Sigmoid colon (tissue), 7 donors: ENCODE measurements around the gene ATP6AP1. TPM values are rescaled to one million over a fixed set of nuclear protein-coding genes. Genes with fewer than 3 reads are reported as not detected.

Experiments used
- DNase-seq: peaks from one replicate; pipeline ENCODE4 v3.0.0-alpha.2; 2019
- H3K27ac ChIP-seq, 4 donors: fragments of 200-600 bp; sonication (generic); one replicate each; pipeline ENCODE4 v1.5.1; 2016 to 2019; ENCODE audit warnings: mild to moderate bottlenecking in 1 of 4
- H3K27me3 ChIP-seq, 3 donors: fragments of 200-600 bp; sonication (generic); one replicate each; pipeline ENCODE4 v1.5.1; 2019; ENCODE audit warnings: mild to moderate bottlenecking in 1 of 3
- H3K36me3 ChIP-seq, 4 donors: fragments of 200-600 bp; sonication (generic); one replicate each; pipeline ENCODE4 v1.5.1; 2016 to 2019
- H3K4me1 ChIP-seq, 4 donors: fragments of 200-600 bp; sonication (generic); one replicate each; pipeline ENCODE4 v1.5.1; 2017 to 2019
- H3K4me3 ChIP-seq, 4 donors: fragments of 200-600 bp; sonication (generic); one replicate each; pipeline ENCODE4 v1.5.1; 2017 to 2019; ENCODE audit warnings: mild to moderate bottlenecking in 2 of 4, moderate library complexity in 1 of 4
- H3K9me3 ChIP-seq, 4 donors: fragments of 200-600 bp in 3 of 4; sonication (generic) in 3 of 4; one replicate each; pipeline versions ENCODE4 v1.5.1 to v1.6.1; 2013 to 2019
- CTCF ChIP-seq, 4 experiments: fragments of 450-650 bp in 3 of 4; fragments of 200-600 bp in 1 of 4; IDR thresholded peaks; one replicate each; pipeline ENCODE4 v1.5.1; 2016 to 2019; ENCODE audit warnings: antibody characterized with exemption in 4 of 4, mild to moderate bottlenecking in 3 of 4, moderate library complexity in 2 of 4
- EP300 ChIP-seq, 4 donors: sonication (generic); formaldehyde crosslinking; IDR thresholded peaks; one replicate each; pipeline ENCODE4 v1.6.1; 2017; ENCODE audit warnings: antibody characterized with exemption in 4 of 4
- POLR2A ChIP-seq, 2 donors: fragments of 450-650 bp; IDR thresholded peaks; one replicate each; pipeline ENCODE4 v1.6.1; 2016; ENCODE audit warnings: antibody characterized with exemption in 2 of 2, mild to moderate bottlenecking in 2 of 2, moderate library complexity in 2 of 2
- POLR2AphosphoS5 ChIP-seq, 4 donors: sonication (generic); formaldehyde crosslinking; IDR thresholded peaks; one replicate each; pipeline ENCODE4 v1.6.1; 2017; ENCODE audit warnings: antibody characterized with exemption in 4 of 4
- WGBS, 2 donors: extraction: QIAGEN DNeasy Blood & Tissue Kit; methylation state at CpG; one replicate each; pipeline ENCODE4 v1.1.7; 2013; 5-methylcytosine and 5-hydroxymethylcytosine counted together
- intact Hi-C: fragments of 100-400 bp; cut with DNase I; formaldehyde crosslinking; loops from one replicate; pipeline ENCODE4 v1.15.1; 2023
- polyA plus RNA-seq, 3 donors: library from polyadenylated mRNA; stranded (reverse); fragments of 200-250 nt; gene quantifications; one replicate each; pipeline ENCODE4 v1.2.3, GENCODE V29; 2013
- total RNA-seq, 4 donors: library from RNA; depleted of rRNA; stranded (reverse); fragments of >200 nt; gene quantifications; one replicate each; pipeline ENCODE4 v1.1.0, GENCODE V29; 2016
- donor health status: healthy with polysubstance abuse.
- donor health status: Bipolar disorder and iron deficiency.
- donor health status: healthy.

The ATP6AP1 gene
- total and polyA plus RNA-seq, 7 donors: 16.5 to 87.7 (median 30.5) TPM

- Histone ChIP-seq H3K27ac (no peak overlapping the region), H3K4me3 (no peak overlapping the region), H3K27me3 (no peaks in the 10 kb centered on the region), H3K9me3 (no peaks in the 10 kb centered on the region), H3K36me3 (peaks cover 0 to 40% (median 14%) of the 10 kb centered on the region in 4 donors), H3K4me1 (no peaks in the 10 kb centered on the region)
- intact Hi-C loops: no loop called here
- DNase-seq: no peak
- no peak for TF ChIP-seq EP300 (IDR thresholded peaks at IDR 0.05)
- no peak for TF ChIP-seq CTCF (IDR thresholded peaks at IDR 0.05)
- no peak for TF ChIP-seq POLR2AphosphoS5 (IDR thresholded peaks at IDR 0.05)
- no peak for TF ChIP-seq POLR2A (IDR thresholded peaks at IDR 0.05)
- 96% methylated on average over 23 of the region's 23 CpGs for WGBS, 2 donors
Measured at GRCh38 chrX:154468217-154468616, 39.7 kb downstream of the ATP6AP1 start.

GRCh38 chrX:154469114-154469513, 40.6 kb downstream of the ATP6AP1 start:
- H3K36me3 ChIP-seq: peaks cover 0 to 38% (median 14%) of the 10 kb centered on the region in 4 donors
- TF ChIP-seq POLR2AphosphoS5 (IDR thresholded peaks at IDR 0.05) (no peak), POLR2A (IDR thresholded peaks at IDR 0.05) (no peak)
- intact Hi-C loops: no loop called here
- no peak for DNase-seq
- no peaks in the 10 kb centered on the region for H3K9me3 ChIP-seq
- H3K27ac ChIP-seq: no peak overlapping the region
- H3K27me3 ChIP-seq: no peaks in the 10 kb centered on the region
- no peak overlapping the region for H3K4me3 ChIP-seq
- 93 to 96% methylated on average over 9 of the region's 9 CpGs for WGBS, 2 donors
- no peaks in the 10 kb centered on the region for H3K4me1 ChIP-seq

- no peak for DNase-seq
- Histone ChIP-seq H3K27me3 (no peaks in the 10 kb centered on the region), H3K9me3 (no peaks in the 10 kb centered on the region), H3K4me3 (no peak overlapping the region), H3K4me1 (no peaks in the 10 kb centered on the region), H3K36me3 (peaks cover 0 to 31% (median 14%) of the 10 kb centered on the region in 4 donors), H3K27ac (no peak overlapping the region)
- TF ChIP-seq CTCF (IDR thresholded peaks at IDR 0.05) (no peak), EP300 (IDR thresholded peaks at IDR 0.05) (no peak), POLR2AphosphoS5 (IDR thresholded peaks at IDR 0.05) (no peak), POLR2A (IDR thresholded peaks at IDR 0.05) (no peak)
- intact Hi-C loops: no loop called here
- WGBS, 2 donors: 94 to 95% methylated on average over 18 of the region's 18 CpGs
Measured at GRCh38 chrX:154469880-154470279, 41.4 kb downstream of the ATP6AP1 start.

- Histone ChIP-seq H3K4me3 (no peak overlapping the region), H3K27ac (no peak overlapping the region), H3K27me3 (no peaks in the 10 kb centered on the region), H3K9me3 (no peaks in the 10 kb centered on the region), H3K4me1 (no peaks in the 10 kb centered on the region), H3K36me3 (peaks cover 0 to 31% (median 14%) of the 10 kb centered on the region in 4 donors)
- no peak for DNase-seq
- TF ChIP-seq POLR2A (IDR thresholded peaks at IDR 0.05): no peak
- no peak for TF ChIP-seq CTCF (IDR thresholded peaks at IDR 0.05)
- intact Hi-C loops: no loop called here
- WGBS, 2 donors: 95% methylated on average over 14 of the region's 14 CpGs
Measured at GRCh38 chrX:154470434-154470833, 42.0 kb downstream of the ATP6AP1 start.

- Histone ChIP-seq H3K9me3 (no peaks in the 10 kb centered on the region), H3K36me3 (peaks cover 0 to 31% (median 13%) of the 10 kb centered on the region in 4 donors), H3K4me1 (no peaks in the 10 kb centered on the region), H3K4me3 (no peak overlapping the region), H3K27ac (no peak overlapping the region), H3K27me3 (no peaks in the 10 kb centered on the region)
- WGBS, 2 donors: 88 to 94% methylated on average over 22 to 23 of the region's 23 CpGs
- DNase-seq: no peak
- no peak for TF ChIP-seq POLR2AphosphoS5 (IDR thresholded peaks at IDR 0.05)
- TF ChIP-seq POLR2A (IDR thresholded peaks at IDR 0.05): no peak
- no peak for TF ChIP-seq CTCF (IDR thresholded peaks at IDR 0.05)
- TF ChIP-seq EP300 (IDR thresholded peaks at IDR 0.05): no peak
- intact Hi-C loops: no loop called here
Measured at GRCh38 chrX:154470914-154471568, 42.6 kb downstream of the ATP6AP1 start.
